Measurements from ENCODE around the gene DCAF5.

DNA sequence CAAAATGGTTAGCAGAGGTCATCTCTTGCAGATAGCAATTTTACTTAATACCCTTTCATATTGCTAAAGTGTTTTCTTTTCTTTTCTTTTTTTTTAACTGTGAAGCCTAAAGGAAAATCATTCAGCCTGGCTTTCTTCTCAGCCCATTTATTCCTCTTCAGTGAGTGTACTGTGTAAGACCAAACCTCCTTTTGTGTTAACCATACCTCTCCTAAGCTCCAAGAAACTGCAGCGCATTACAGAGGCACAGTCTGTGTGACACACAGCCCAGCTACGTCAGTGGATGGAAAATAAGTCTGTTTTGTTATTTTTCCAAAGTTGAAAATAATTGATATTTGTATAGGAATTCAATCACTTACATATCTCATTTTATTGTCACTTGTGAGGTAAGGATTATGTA, 21.7 kb downstream of the DCAF5 start:
- TF ChIP-seq, protein P1, sequence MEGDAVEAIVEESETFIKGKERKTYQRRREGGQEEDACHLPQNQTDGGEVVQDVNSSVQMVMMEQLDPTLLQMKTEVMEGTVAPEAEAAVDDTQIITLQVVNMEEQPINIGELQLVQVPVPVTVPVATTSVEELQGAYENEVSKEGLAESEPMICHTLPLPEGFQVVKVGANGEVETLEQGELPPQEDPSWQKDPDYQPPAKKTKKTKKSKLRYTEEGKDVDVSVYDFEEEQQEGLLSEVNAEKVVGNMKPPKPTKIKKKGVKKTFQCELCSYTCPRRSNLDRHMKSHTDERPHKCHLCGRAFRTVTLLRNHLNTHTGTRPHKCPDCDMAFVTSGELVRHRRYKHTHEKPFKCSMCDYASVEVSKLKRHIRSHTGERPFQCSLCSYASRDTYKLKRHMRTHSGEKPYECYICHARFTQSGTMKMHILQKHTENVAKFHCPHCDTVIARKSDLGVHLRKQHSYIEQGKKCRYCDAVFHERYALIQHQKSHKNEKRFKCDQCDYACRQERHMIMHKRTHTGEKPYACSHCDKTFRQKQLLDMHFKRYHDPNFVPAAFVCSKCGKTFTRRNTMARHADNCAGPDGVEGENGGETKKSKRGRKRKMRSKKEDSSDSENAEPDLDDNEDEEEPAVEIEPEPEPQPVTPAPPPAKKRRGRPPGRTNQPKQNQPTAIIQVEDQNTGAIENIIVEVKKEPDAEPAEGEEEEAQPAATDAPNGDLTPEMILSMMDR (IDR thresholded peaks at IDR 0.05; ENCODE audit: low read depth, low read length): no peak
- TF ChIP-seq EZH2phosphoT487 (IDR thresholded peaks at IDR 0.05; ENCODE audit: low read depth): no peak
